Measurements from ENCODE around the gene BRF1. TPM values are rescaled to one million over a fixed set of nuclear protein-coding genes. Genes with fewer than 3 reads are reported as not detected.

Gene BRF1
- total RNA-seq, 2 donors from 2014 or later, result 38.2 to 41.7 TPM

DNA sequence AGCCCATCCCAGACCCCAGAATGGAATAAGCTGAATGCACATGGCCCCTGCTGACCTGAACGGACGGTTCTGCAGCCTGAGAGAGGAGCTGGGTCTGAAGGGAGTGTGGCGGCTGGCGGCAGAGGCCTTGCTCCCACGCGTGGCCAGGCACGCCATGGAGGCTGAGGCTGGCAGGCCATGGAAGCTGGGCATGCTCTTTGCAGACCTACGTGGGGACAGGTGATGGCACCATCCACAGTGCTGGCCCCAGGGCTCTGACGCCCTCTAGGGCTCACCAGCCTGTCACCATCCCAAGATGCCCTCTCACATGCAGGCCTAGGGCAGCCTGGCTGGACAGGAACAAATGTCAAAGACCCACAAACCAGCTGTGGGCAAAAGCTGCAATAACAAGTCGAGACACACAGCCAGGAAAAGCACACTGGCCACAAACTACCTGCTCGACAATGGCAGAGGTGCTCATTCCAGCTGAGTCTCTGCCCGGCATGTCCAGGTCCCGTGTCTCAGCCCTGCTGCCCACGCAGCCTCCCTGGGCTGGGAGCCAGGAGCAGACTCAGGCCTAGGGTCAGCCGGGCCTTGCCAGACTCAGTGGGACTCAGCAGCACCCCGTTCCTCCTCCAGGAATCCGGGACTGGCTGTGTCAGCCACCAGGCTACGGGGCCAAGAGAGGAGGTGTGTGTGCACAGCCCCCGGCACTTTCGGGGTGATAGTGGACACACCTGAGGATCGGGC is 32.8 kb downstream of the BRF1 start:
- no peak overlapping the region for H3K27ac Mint-ChIP-seq
- no peaks in the 10 kb centered on the region for H3K9me3 Mint-ChIP-seq
- ATAC-seq, result no peak
- no peaks in the 10 kb centered on the region for H3K36me3 Mint-ChIP-seq
- DNase-seq (ENCODE audit: low spot score in 2 of 2), result no peak

DNA sequence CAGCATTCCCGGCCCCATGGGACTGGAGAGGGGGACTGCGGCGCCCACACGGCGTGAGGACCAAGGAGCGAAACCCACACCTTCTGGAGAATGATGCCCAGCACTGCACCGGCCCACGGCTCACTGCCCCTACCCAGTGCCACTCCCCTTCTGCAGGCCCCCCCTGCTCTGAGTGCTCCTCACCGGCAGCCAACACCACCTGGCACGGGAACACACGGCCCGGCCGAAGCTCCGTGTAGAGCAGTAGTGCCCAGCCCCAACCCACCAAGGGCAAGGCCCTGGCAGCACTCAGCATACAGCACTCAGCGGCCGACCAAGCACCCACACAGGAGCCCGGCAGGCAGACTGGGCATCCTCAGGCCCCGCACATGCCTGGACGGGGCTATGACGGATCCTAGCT is 39.0 kb downstream of the BRF1 start:
- Mint-ChIP-seq H3K9me3 (no peaks in the 10 kb centered on the region), H3K27ac (no peak overlapping the region), H3K36me3 (no peaks in the 10 kb centered on the region)
- DNase-seq (ENCODE audit: low spot score in 2 of 2), result no peak
- ATAC-seq, result no peak

DNA sequence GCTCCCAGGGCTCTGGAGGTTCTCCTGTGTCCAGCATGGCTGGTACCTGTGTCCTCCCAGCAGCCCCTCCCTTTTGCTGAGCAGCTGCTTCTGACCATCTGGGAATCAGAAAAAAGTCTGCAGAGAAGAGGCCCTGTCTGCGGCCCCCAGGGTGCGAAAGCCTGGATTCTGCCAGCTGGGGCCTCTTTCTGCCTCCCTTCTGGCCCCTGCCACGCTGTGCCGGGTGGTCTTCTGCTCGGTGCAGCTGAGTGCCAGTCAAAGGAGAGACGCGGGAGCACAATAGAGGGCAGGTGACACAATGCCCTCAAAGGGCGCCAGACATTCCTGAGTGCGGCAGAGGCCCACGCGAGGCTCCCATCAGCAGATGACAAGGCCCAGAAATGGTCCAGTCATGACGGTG is 39.8 kb downstream of the BRF1 start:
- no peak for ATAC-seq
- DNase-seq (ENCODE audit: low spot score in 2 of 2), result no peak
- Mint-ChIP-seq H3K9me3 (no peaks in the 10 kb centered on the region), H3K27ac (peak overlapping the region in 1 of 2 donors; percentile 25), H3K36me3 (no peaks in the 10 kb centered on the region)

DNA sequence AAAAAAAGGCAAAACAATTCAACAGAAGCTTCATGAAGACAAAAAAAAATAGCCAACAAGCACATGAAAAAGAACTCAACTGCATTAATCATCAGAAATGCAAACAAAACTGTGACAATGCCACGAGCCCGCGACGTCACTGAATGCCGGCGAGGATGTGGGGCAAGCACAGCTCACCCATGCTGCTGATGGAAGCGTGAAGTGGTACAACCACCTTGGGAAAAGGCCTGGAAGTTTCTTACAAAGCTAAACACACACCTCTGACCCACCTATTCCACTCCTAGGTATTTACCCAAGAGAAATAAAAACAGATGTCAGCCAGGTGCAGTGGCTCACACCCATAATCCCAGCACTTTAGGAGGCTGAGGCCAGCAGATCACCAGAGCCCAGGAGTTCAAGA is 42.0 kb downstream of the BRF1 start:
- DNase-seq (ENCODE audit: low spot score in 2 of 2) (no peak), ATAC-seq (no peak)
- H3K36me3 Mint-ChIP-seq, result no peaks in the 10 kb centered on the region
- peak overlapping the region in 1 of 2 donors; percentile 14 for H3K27ac Mint-ChIP-seq
- no peaks in the 10 kb centered on the region for H3K9me3 Mint-ChIP-seq

DNA sequence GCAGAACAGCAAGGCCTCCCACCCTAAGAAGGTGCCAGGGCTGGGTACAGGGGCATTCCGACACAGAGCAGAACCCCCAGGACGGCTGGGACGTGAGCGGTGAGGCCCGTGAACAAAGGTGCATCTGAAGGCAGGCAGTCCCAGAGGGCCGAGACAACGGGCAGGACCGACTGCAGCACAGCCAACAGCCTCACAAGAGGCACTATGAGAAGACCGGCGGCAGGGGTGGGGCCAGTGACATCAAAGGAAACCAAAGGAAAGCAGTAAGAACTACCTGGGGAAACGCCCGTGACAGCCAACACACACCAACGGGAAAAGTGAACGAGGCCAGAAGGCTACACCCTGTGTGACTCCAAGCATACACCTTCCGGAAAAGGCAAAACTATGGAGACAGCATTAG is 43.3 kb downstream of the BRF1 start:
- DNase-seq (ENCODE audit: low spot score in 2 of 2) (no peak), ATAC-seq (no peak)
- Mint-ChIP-seq H3K9me3 (no peaks in the 10 kb centered on the region), H3K36me3 (no peaks in the 10 kb centered on the region), H3K27ac (peak overlapping the region; percentile 64 to 72)

DNA sequence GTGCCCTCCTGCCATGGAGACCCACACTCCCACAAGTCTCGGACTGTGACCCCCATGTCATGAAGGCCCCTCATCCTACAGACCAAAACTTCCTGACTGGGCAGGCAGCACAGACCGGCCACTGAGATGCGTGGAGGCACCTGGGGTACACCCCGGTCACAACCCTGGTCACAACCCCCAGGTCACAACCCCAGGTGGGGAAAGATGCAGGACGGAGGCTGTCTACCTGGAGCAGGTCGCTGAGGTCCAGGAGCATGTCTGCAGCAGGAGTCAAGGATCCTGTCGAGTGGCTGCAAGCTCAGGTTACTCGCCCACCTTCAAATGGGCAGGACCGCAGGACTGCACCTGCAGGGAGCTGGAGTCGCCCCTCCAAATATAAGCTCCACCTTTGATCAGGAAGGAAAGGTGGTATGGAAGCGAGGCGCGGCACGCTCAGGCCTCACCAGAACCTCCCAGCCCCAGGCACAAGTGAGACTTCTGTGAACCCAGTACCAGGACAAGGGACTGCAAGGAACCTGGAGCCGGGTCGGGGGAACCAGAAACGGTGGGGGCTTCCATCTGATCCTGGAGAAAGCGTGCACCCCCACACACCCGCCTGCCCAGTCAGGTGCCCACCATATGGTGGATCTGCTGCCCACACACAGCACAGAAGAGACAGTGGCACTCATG is 44.4 kb downstream of the BRF1 start:
- Mint-ChIP-seq H3K9me3 (no peaks in the 10 kb centered on the region), H3K27ac (peak overlapping the region in 1 of 2 donors; percentile 64), H3K36me3 (no peaks in the 10 kb centered on the region)
- ATAC-seq, result no peak
- DNase-seq (ENCODE audit: low spot score in 2 of 2), result no peak

DNA sequence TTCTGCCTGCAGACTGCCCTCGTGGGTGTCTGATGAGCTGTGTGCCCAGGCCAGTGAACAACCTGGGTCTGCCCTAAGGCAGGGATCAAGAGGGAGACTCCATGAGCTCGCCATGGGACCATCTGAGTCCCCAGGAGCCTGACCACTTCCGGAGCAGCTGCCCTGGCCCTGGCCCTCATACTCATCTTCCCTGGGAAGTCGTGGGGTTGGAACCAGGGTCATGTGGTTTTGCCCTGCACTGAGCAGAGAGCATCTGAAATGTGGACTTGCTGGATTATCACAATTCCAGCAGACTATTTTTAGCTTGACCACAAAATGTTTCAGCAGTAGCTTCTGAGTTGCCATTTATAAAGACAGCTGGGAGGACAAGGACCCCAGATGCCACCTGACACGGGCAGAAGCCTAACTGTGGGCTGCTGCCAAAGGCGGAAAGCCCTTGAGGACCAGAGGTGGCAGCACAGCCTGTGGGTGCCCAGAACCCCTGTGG is 45.7 kb downstream of the BRF1 start:
- Mint-ChIP-seq H3K36me3 (no peaks in the 10 kb centered on the region), H3K27ac (no peak overlapping the region), H3K9me3 (no peaks in the 10 kb centered on the region)
- ATAC-seq (no peak), DNase-seq (ENCODE audit: low spot score in 2 of 2) (no peak)

DNA sequence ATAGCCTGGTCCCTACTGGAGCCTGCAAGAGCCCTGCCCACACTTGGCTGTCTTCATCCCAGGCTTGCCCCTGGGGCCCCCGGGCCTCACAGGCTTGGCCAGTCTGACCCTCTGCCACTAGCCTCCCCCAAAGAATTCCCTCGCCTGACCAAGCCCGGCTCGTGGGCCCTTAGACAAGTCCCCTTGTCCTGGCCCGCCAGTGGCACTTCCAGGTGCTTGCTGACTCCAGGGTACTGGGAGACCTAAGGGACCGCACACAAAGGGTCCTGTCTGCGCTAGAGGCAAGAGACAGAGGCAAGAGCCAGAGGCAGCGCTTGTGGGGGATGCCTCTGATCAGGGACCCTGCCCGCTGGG is 47.5 kb downstream of the BRF1 start:
- no peaks in the 10 kb centered on the region for H3K36me3 Mint-ChIP-seq
- no peaks in the 10 kb centered on the region for H3K9me3 Mint-ChIP-seq
- no peak overlapping the region for H3K27ac Mint-ChIP-seq
- no peak for DNase-seq (ENCODE audit: low spot score in 2 of 2)
- no peak for ATAC-seq

DNA sequence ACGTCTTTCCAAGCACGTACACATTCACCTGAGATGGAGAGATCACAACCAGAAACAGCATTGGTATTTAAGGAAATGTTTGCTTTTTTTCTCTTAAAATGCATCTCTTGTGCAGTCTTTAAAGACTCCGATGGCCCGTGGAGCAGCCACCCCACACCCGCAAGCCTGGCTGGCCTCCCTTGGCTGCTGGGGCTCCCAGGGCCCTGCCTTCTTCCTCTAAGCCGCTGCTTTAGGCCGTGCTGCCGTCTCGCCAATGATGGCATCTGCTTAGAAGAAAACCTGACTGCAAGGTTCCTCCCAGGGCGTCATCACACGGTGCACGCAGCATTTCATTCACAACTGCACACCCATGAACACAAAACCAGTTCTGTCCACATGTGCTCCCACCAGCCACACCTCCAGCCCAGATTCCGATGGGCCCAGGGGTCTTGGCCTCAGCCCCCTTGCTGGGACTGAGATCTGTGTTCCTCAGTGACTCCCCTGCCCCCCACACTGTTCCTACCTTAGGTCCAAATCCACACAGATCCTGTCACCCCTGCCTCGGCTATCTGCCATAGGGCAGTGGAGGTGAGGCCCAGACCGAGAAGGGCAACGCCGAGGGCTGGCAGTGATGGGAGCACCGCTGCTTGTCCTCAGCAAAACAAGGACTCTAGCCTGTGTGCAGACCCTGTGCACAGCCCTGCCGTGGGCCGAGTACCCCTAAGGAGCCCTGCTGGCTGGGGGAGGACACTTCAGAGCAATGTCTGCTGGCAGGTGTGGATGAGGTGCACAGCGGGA is 48.1 kb downstream of the BRF1 start:
- no peak for DNase-seq (ENCODE audit: low spot score in 2 of 2)
- no peak for ATAC-seq
- Mint-ChIP-seq H3K27ac (no peak overlapping the region), H3K9me3 (no peaks in the 10 kb centered on the region), H3K36me3 (no peaks in the 10 kb centered on the region)

DNA sequence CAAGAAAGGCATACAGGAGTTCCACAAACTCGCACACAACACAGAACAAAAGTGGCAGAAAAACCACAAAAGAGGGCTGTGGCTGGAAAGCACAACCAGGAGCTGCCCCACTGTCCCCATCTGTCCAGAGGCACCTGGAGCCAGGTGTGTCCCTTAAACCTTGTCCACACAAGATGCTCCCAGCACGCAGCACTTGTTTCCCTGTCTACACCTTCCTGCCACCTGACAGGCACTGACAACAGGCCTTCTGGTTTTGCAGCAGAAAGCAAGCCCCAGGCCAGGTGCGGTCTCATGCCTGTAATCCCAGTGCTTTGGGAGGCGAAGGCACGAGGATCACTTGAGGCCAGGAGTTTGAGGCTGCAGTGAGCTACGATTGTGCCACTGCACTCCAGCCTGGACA is 48.9 kb downstream of the BRF1 start:
- Mint-ChIP-seq H3K27ac (no peak overlapping the region), H3K9me3 (no peaks in the 10 kb centered on the region), H3K36me3 (peaks cover 0 to 6% of the 10 kb centered on the region in 2 donors)
- DNase-seq (ENCODE audit: low spot score in 2 of 2), result no peak
- no peak for ATAC-seq

DNA sequence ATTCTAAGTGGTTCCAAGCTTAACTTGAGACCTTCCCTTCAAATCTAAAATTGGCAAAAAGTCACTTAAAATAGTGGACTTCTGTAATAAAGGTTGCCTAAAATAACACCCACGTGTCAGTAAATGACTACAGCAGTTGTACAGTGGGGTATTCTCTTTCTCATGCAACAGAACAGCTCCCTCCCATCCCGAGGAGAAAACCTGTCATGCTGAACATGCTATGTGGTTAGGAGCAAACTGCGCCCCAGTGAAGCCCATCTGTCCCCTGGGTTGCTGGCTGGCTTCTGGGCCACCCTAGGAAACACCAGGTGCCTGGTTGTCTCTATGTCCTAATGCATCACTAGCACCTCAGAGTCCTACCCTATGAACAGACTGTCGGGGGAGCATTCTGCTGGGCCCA is 49.8 kb downstream of the BRF1 start:
- Mint-ChIP-seq H3K27ac (no peak overlapping the region), H3K36me3 (peaks cover 0 to 6% of the 10 kb centered on the region in 2 donors), H3K9me3 (no peaks in the 10 kb centered on the region)
- ATAC-seq (no peak), DNase-seq (ENCODE audit: low spot score in 2 of 2) (no peak)

DNA sequence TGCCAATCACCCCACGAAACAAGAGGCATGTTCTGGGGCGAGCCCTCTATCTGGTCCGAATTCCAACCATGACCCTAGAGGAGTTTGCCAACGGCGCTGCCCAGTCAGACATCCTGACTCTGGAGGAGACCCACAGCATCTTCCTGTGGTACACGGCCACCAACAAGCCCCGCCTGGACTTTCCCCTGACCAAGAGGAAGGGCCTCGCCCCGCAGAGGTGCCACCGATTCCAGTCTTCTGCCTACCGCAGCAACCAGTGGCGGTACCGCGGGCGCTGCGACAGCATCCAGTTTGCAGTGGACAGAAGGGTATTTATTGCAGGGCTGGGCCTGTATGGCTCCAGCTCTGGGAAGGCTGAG is 50.8 kb downstream of the BRF1 start:
- ATAC-seq, result no peak
- Mint-ChIP-seq H3K27ac (peak overlapping the region in 1 of 2 donors; percentile 41), H3K9me3 (no peaks in the 10 kb centered on the region), H3K36me3 (peaks cover 0 to 6% of the 10 kb centered on the region in 2 donors)
- DNase-seq (ENCODE audit: low spot score in 2 of 2), result no peak

DNA sequence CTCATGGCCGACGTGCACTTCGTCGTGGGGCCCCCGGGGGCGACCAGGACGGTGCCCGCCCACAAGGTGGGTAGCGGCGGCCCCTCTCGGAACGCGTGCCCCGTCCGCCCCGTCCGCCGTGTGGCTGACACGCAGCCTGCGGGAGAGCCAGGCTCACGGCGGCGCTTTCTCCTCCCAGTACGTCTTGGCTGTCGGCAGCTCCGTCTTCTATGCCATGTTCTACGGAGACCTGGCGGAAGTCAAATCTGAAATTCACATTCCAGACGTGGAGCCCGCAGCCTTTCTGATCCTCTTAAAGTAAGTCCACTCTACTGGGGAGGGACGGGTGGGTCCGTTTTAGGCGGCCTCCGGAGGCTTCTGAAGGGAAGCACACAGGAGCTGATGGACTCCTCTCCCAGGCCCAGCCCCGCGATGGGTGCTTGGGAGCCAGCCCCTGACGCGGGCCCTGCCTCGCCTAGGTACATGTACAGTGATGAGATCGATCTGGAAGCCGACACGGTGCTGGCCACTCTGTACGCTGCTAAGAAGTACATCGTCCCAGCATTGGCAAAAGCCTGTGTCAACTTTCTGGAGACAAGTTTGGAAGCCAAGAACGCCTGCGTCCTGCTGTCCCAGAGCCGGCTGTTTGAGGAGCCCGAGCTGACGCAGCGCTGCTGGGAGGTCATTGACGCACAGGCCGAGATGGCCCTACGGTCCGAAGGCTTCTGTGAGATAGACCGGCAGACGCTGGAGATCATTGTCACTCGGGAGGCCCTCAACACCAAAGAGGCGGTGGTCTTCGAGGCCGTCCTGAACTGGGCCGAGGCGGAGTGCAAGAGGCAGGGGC is 51.4 kb downstream of the BRF1 start:
- H3K27ac Mint-ChIP-seq, result peak overlapping the region in 1 of 2 donors; percentile 41
- ATAC-seq (no peak), DNase-seq (ENCODE audit: low spot score in 2 of 2) (no peak)
- H3K9me3 Mint-ChIP-seq, result no peaks in the 10 kb centered on the region
- H3K36me3 Mint-ChIP-seq, result peaks cover 0 to 6% of the 10 kb centered on the region in 2 donors

DNA sequence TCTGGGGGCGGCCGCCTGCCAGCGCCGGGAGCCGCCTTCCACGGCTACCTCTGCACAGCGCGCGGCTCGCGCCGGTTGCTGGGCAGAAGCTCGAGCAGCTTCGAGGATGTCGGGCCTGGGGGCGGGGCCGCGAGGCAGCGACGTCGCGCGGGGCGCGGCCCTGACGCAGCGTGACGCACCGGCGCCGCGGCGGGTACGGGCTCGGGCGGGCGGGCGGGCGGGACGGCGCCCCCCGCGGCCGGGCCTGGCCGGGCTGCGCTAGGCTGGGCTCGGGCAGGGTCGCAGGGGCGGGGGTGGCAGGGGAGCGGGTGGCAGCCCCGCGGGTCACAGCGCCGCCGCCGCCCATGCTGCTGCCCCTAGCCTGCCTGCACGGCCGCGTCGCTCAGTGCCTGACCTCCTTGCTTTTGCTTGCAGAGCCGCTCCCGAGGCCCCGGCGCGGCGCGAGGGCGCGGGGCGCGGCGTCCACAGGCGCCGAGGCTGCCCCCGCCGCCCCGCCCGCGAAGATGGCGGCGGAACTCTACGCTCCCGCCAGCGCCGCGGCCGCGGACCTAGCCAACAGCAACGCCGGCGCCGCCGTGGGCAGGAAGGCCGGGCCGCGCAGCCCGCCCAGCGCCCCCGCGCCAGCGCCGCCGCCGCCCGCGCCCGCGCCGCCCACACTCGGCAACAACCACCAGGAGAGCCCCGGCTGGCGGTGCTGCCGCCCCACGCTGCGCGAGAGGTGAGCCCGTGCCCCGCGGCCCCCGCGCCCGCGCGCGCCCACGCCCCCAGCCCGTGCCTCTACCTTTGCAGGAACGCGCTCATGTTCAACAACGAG is 52.2 kb downstream of the BRF1 start, which contains the start of gene BTBD6:
BTBD6 (plus strand) TSS at position 166 of the 814 bp plus-strand sequence; CDS start at position 345, 179 bp downstream.
- Mint-ChIP-seq H3K27ac (no peak within 1 kb of the TSS), H3K36me3 (peaks cover 0 to 6% of the 10 kb centered on the region in 2 donors), H3K9me3 (no peaks in the 10 kb centered on the region)
- ATAC-seq (peak; percentile 97), DNase-seq (ENCODE audit: low spot score in 2 of 2) (peak; percentile 82 to 88)

DNA sequence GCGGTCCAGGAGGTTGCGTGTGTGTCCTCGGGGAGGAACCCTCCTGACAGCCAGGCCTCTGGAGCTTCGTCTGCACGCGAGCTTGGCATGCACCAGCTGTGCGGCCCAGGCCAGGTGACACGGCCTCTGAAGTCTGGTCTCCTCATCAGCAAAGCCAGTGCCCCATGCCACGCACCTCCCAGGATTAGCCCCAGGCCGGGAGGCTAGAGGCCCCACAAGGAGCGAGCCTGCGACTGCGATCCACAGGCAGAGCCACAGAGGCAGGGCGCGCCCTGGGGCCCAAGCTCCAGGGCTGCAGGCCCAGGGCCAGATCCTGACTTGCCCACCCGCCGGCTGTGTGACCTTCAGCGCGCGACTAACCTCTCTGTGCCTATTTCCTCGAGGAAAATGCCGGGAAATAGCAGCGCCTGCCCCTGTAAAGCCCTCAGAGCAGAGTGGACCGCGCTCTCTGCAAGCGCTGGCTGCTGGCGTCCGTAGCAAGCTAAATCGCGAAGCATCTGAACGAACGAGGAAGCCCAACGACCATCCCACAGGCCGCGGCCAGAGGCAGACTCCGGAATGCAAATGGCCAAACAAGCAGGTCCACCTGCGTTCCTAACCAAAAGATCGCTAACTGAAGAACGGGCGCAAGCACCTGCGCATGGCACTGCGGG is 53.0 kb downstream of the BRF1 start:
- DNase-seq (ENCODE audit: low spot score in 2 of 2), result no peak
- no peaks in the 10 kb centered on the region for H3K9me3 Mint-ChIP-seq
- peaks cover 0 to 6% of the 10 kb centered on the region in 2 donors for H3K36me3 Mint-ChIP-seq
- no peak overlapping the region for H3K27ac Mint-ChIP-seq
- no peak for ATAC-seq
